HG03354 (cell line): Measurements from ENCODE around the gene ZNF425.
"Not testable (repeated sequence)": the region's sequence is repeated elsewhere in the genome, so short reads cannot be mapped to it uniquely, and the experiment has no call there.

ENCODE experiments used
- ATAC-seq: cut with Tn5 transposase; IDR thresholded peaks from one replicate; pipeline ENCODE4 v1.9.1; 2021; ENCODE audit warnings: mild to moderate bottlenecking; ENCODE audit not compliant: unreplicated experiment, poor library complexity, severe bottlenecking

The ZNF425 gene

DNA sequence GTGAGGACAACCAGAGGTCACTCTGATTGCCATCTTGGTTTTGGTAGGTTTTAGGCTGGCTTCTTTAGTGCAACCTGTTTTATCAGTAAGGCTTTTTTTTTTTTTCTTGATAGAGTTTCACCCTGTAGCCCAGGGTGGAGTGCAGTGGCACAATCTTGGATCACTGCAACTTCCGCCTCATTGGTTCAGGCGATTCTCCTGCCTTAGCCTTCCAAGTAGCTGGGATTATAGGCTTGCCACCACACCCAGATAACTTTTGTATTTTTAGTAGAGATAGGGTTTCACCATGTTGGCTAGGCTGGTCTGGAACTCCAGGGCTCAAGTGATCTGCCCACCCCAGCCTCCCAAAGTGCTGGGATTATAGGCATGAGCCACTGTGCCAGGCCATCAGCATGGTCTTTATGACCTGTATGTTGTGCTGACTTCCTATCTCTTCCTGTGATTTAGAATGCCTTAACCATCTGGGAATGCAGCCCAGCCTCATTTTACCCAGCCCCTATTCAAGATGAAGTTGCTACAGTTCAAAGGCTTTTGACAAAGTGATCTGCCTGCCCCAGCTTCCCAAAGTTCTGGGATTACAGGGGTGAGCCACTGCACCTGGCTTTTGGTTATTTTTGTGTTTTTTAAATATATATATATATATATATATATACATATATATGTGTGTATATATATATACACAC is 7.0 kb upstream of the ZNF425 start:
- ATAC-seq: no peak

DNA sequence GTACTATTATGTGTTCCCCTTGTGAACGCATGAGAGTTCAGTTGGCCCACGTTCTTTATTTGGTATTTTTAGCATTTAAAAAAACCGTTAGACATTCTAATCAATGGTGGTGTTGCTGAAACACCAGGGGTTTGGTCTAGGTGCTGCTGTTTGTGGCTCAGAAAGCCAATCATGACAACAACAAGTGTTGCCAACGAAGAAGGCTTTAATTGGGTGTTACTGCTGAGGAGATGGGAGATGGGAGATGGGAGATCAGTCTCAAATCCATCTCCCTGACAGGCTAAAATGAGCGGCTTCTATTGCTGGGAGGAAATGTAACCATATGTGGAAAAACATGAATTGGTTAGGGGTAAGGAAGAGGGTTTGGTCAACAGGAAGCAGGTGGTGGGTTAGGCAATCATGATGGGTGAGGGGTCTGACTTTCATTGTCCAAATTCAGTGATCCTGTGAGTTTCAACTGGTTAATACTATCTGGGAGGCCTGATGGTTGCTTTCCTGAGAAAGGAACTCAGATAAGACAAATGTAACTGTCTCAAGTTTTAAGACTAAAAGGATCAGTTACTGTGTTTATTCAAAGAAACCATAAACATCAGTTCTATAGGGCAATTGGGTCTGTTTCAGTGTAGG is 4.6 kb upstream of the ZNF425 start:
- no peak for ATAC-seq

DNA sequence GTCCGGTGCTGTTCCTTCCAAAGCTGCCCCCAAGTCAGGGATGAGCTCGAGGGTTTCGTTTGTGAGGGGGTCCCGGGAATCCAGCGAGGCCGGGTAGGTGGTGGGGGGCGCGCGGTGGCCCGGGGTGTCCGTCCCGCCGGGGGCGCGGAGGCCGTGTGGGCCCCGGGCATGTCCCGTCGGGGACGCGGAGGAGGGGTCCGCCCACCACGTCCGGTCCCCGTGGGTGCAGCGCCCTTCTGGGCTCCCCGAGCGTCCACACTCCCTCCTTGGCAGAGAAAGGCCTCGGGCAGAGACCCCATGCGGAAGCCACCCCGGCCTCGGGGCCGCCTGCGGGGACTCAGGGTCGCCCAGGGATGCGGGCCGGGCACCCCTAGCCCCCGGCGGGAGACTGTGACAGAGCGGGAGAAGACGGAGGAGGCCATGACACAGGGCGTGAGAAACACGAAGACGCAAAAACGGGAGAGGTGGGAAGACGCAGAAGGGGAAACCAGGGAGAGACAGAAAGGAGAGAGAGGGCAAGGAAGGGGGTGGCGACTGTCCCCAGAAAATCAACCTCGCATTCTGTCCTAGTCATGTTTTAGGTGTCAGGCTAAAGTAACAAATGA is 640 bp upstream of the ZNF425 start:
- peak; percentile 60 for ATAC-seq

DNA sequence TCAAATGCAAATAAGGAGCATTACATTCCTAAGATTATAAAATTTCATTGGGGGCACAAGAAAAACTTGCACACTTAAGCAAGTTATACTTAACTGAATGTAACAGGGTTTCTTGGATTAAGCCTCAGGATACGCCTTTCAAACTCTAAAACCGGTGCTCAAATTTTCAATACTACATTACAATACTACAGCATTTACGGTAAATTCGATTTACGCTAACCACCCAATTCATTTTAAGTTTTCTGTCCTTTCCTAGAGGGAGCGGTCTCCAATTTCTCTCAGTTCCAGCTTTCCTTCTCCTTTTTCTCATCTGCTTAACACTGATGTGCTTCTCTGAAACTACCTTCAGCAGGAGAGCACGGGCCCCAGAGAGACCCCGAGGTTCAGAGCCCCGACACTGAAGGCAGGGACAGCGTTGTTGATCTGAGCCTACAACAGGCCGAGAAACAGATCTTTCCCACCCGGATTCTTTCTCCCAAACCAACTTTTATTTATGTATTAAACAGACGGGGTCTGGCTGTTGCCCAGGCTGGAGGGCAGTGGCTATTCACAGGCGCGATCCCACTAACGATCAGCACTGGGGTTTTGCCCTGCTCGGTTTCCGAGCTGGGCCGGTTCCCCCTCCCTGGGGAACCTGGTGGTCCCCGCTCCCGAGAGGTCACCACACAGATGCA is 798 bp downstream of the ZNF425 start:
- ATAC-seq: no peak

DNA sequence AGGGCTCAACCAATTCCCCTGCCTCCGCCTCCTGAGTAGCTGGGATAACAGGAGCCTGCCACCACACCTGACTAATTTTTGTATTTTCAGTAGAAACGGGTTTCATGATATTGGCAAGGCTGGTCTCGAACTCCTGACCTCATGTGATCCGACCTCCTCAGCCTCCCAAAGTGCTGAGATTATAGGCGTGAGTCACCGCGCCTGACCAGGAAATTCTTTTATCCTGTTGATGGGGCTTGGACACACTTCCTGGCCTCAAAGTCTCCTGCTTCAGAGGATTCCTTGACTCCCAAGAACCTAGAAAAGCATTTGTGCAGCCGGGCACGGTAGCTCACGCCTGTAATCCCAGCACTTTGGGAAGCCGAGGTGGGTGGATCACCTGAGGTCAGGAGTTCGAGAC is 16.2 kb downstream of the ZNF425 start:
- ATAC-seq: no peak

DNA sequence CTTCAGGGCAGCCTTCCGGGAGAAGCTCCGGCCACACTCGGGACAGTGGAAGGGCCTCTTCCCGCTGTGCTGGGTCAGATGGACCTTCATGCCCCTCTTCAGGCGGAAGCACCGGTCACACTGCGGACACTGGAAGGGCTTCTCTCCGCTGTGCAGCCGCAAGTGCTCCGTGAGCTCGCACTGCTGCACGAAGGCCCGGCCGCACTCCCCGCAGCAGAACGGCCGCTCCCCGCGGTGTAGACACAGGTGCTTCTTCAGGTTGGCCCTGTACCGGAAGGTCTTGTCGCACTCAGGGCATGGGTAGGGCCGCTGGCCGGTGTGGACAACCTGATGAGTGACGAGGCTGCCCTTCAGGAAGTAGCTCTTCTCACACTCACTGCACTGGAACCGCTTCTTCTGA is 21.4 kb downstream of the ZNF425 start:
- ATAC-seq: no peak

DNA sequence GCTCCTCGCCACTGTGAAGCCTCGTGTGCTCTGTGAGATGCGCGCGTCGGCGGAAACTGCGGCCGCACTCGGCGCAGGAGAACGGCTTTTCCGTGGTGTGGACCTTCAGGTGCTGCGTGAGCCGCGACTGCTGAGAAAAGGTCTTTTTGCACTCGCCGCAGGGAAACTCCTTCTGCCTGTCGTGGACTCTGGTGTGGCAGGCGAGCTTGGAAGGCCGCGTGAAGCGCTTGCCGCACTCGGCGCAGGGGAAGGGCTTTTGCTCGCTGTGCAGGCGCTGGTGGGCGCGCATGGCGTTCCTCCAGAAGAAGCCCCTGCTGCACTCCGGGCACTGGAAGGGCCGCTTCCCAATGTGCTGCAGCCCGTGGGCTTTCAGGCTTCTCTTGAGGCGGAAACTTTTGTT is 21.9 kb downstream of the ZNF425 start:
- no peak for ATAC-seq

DNA sequence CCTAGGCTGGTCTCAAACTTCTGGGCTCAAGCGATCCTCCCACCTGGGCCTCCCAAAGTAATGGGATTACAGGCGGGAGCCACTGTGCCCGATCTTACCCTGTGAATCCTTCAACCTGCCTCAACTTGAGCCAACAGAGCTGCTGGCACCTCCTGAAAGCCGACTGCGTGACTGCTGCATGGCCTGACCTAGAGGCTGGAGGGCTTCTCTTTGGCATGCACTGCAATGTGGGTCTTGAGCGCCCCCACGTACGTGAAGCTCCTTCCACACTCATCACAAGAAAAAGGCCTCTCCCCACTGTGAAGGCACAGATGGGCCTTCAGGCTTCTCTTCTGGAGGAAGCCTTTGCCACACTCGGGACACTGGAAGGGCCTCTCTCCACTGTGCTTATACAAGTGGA is 22.7 kb downstream of the ZNF425 start:
- no peak for ATAC-seq

DNA sequence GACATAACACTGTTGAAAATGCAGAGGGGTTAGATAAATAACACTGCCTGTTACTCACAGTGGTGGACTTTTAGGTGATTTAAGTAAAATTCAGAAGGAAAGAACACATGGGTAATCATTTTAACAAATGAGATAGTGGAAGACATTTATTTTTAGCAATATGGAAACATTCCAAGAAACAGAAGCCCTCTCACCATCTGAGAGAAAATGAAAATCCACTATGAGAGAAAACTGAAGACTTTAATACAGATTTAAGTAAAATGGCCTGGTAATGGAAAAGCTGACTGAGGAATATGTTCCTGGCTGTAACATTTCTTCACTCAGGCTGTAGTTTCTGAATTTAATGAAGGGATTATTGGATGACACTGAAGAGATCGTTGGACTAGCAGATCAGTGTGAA is 23.5 kb downstream of the ZNF425 start:
- no peak for ATAC-seq

DNA sequence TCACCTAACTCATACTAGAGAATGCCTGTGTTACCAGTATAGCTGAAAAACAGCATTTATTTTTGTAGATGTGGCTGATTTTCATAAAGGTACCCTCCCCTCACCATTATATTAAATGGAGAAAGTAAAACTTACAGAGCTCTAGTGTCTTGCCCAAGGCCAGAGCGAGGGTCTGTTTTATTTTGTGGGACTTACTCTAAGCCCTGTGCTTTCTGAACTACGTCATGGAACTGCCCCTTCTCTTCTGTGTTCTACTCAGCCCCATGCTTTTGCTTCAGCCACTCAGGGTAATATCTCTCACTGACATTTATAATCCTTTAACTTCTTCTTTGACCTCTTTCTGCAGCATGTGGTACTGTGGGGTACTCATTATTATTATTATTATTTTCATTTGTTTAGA is 25.3 kb downstream of the ZNF425 start:
- ATAC-seq: no peak

DNA sequence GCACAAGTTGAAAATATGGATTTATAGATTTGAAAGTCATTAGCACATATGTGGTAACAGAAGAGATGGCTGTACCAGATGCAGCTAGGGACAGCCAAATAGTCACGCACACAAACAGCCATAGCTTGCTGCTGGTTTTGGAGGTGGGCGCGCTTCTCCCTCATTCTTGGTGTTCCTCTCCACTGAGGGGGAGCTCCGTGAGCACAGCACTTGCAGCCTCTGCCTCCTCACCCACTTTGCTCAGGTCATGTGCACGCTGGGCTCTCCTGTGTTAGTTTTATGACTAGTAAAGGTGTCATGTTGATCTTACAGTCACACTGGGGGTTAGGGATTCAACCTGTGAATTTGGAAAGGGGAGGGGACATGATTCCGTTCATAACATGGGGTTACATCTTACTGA is 27.1 kb downstream of the ZNF425 start:
- no peak for ATAC-seq

DNA sequence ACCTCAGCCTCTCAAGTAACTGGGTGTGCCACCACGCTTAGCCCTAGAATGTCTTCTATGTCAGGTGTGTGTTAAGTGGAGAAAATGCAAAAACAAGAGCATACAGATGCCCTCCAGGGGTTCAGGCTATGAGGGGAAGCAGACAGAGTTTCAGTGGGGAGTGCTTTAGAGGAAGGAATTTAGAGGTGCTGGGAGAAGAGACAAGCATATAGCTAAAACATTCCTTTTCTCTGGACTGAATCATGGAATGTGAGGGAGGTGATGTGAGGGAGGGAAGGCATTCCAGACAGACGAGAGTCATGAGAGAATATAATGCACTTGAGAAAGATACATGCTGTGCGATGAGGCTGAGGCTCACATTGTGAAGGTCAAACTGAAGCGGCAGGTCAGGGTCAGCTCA is 29.0 kb downstream of the ZNF425 start:
- ATAC-seq: no peak

DNA sequence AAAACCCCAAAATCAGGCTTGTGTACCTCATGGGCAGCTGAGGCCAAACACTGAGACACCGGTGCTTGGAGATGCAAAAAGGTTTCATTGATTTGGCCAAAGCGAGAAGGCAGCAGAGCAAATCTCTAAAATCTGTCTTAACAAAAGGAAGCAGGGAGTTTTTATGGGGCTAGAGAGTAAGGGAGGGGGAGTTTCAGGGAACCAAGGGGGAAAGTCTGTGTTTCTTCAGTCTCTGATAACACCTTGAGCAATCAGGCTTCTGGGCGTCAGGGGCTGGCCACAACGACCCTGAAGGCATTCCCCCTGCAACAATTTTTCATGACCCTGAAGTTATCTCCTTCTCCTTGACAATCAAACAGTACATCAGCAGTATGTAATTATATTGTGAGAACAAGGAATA is 32.9 kb downstream of the ZNF425 start:
- ATAC-seq: no peak

DNA sequence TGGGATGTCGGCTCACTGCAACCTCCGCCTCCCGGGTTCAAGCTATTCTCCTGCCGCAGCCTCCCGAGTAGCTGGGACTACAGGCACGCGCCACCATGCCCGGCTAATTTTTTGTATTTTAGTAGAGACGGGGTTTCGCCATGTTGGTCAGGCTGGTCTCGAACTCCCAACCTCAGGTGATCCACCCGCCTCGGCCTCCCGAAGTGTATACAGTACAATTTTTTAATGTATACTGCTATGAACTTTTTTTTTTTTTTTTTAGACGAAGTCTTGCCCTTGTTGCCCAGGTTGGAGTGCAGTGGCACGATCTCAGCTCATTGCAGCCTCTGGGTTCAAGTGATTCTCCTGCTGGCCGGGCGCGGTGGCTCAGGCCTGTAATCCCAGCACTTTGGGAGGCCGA is 33.9 kb downstream of the ZNF425 start:
- not testable (repeated sequence) for ATAC-seq

DNA sequence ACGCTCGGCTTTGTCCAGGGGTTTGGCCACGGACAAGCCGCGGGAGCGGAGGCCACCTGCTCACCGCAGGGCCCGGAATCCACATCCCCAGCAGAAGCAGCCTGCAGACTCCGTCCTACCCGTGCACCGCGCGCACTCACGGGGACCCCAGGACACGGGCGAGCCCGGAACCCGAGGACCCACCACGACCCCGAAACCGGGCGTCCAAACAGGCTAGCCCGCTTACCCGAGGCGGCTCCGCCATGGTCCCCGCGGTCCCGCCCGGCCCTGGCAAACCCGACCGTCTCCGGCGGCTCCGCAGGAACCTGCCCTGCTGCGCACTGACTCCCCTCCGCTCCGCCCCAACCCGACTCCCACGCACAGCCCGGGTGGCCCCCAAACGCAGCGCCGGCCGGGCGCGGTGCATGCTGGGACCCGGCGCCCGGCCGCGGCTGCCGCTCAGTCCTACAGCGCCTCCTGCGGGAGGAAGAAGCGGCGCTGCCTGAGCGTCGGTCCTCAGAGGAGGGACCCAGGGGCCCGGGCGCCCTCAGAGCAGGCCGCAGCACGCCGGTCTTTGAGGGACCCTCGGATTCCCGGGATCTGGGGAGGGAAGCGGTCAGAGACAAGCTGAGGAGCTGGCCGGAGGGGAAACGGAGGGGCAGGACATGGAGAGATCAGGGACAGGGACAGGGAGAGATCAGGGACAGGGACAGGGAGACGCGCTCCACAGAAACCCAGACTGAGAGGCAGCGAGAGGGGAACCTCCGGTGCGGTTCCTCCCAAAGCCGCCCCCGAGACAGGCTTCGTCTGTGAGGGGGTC is 35.5 kb downstream of the ZNF425 start, which contains the start of gene ZNF786:
TSS of gene ZNF786 (minus strand) at position 322 of the 799 bp plus-strand sequence. CDS start at position 244, 78 bp downstream.
- peak; percentile 87 for ATAC-seq

DNA sequence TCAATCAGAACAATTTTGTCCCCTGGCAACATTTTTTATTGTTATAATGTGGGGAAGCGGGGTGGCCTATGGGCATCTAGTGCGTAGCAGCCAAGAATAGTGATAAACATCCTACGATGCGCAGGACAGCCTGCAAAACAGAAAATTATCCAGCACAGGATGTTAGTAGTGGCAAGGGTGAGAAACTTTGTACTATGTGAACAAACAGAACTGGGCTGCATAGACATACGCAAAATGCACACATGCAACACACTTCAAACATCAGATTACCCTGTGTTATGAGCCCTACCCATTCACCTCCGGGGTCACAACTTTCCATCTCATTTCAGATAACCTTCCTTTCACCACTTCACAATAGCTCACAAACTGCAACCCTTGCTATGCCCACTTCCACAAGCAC is 38.7 kb downstream of the ZNF425 start:
- ATAC-seq: no peak

DNA sequence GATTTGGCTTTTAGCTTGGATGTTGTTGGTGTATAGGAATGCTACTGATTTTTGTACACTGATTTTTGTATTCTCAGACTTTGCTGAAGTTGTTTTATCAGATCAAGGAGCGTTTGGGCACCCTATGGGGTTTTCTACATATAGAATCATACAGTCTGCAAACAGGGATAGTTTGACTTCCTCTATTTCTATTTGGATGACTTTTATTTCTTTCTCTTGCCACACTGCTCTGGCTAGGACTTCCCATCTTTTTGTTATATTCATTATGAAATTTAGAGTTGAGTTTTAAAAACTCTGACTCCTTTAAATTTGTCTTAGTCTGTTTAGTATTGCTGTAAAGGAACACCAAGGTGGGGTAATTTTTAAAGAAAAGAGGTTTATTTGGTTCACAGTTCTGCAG is 40.3 kb downstream of the ZNF425 start:
- ATAC-seq: no peak

DNA sequence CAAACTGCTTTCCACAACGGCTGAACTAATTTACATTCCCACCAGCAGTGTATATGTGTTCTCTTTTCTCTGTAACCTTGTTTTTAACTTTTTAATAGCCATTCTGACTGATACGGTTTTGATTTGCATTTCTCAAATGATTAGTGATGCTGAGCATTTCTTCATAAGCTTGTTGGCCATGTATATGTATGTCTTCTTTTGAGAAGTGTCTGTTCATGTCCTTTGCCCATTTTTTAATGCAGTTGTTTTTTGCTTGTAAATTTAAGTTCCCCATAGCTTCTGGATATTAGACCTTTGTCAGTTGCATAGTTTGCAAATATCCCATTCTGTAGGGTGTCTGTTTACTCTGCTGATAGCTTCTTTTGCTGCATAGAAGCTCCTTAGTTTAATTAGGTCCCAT is 41.7 kb downstream of the ZNF425 start:
- no peak for ATAC-seq

DNA sequence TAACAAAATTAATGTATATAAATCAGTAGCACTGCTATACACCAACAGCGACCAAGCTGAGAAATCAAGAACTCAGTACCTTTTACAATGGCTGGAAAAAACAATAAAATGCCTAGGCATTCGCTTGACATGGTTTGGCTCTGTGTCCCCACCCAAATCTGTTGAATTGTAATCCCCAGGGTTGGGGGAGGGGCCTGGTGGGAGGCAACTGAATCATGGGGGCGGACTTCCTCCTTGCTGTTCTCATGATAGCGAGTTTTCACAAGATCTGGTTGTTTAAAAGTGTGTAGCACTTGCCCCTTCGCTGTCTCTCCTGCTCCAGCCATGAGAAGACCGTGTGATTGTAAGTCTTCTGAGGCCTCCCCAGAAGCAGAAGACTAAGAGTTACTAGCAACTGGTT is 44.2 kb downstream of the ZNF425 start:
- ATAC-seq: no peak

DNA sequence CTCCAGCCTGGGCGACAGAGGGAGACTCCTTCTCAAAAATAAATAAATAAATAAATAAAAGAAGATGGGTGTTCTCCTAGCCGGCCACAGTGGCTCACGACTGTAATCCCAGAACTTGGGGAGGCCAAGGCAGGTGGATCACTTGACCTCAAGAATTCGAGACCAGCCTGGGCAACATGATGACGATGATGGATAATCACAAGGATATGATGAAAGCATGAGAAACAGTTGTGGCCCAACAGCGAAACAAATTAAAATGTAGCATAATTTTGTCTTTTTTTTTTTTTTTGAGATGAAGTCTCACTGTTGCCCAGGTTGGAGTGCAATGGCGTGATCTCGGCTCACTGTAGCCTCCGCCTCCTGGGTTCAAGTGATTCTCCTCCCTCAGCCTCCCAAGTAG is 48.5 kb downstream of the ZNF425 start:
- no peak for ATAC-seq
